ENCODE measurements around the gene ARVCF.

- TF ChIP-seq CTCF (IDR thresholded peaks at IDR 0.05; ENCODE audit: insufficient read depth, low read length) (no peak), REST (IDR thresholded peaks at IDR 0.05; ENCODE audit: insufficient replicate concordance, low read depth) (no peak), POLR2AphosphoS5 (IDR thresholded peaks at IDR 0.05; ENCODE audit: low read depth) (no peak), GABPA (IDR thresholded peaks at IDR 0.05; ENCODE audit: low read depth) (no peak)
Observed at GRCh38 chr22:19992921-19993355, 23.7 kb downstream of the ARVCF start.

All from HL-60 (cell line).